Activated CD4-positive, CD25-positive, alpha-beta regulatory T cell treated with anti-CD3 and anti-CD28 coated beads, Interleukin-2, amount 50 U/mL, for 24 hours (primary cell): ENCODE results near the gene EIF1.
"Not testable (repeated sequence)": the region's sequence is repeated elsewhere in the genome, so short reads cannot be mapped to it uniquely, and the experiment has no call there.

Experiments
- ATAC-seq, 2 donors: fragments of 150-1000 bp; cut with Tn5 transposase; one replicate each; pipeline ENCODE4 v1.10.0; 2021; ENCODE audit warnings: mild to moderate bottlenecking in 1 of 2, moderate library complexity in 1 of 2

EIF1 gene

DNA sequence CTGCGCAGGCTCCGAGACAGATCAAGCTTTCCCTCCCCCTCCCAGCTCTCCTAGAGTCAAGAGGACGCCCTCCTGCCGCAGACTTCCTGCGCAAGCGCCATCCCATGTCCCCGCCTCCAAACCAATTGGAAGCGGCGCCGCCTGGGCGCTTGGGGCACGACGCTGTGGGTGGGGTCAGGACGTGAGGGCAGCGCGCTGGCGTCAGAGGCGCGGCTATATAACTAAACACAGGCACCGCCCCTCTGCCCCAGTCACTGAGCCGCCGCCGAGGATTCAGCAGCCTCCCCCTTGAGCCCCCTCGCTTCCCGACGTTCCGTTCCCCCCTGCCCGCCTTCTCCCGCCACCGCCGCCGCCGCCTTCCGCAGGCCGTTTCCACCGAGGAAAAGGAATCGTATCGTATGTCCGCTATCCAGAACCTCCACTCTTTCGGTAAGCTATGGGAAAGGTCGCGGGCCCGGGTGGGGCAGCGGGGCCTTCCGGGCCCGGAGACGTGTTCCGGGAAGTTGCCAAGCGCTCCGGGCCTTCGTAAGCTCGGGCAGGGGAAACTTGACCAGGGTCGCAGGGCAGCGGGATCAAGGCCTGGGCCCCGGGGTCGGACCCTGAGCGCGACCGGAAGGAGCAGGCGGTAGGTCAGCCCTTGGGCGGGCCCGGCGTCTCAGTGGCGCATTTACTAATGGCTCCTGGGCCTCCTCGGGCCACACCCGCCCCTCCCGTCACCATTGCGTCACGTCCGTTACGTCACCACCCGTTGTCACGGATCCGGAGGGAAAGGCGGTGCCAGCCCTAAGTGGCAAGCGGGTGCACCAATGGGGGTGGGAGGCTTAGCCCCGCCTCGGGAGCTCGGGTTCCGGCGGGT lies at the start of gene EIF1:
TSS of gene EIF1 (plus strand) at position 245 of the 856 bp plus-strand sequence. CDS start at position 399, 154 bp downstream.
- ATAC-seq = peak; percentile 73 to 79

DNA sequence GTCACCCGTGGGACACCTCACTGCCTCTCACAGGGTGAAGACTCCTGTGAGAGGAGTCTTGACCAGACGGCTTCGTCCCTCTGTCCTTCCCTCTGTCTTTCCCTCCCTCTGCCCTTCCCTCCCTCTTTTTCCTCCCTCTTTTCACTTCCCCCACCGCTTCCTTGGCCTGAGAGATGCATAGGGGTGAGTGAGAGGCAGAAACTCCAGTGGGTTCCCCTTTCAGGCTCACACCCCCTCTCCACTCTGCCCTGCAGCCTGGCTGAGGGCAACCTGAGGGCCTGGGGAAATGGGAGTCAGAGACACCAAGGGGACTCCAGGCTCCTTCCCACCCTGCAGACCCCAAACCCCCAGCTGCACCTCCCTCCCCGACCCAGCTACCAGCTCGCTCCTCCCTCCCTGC lies 49.7 kb upstream of the EIF1 start:
- ATAC-seq = no peak

DNA sequence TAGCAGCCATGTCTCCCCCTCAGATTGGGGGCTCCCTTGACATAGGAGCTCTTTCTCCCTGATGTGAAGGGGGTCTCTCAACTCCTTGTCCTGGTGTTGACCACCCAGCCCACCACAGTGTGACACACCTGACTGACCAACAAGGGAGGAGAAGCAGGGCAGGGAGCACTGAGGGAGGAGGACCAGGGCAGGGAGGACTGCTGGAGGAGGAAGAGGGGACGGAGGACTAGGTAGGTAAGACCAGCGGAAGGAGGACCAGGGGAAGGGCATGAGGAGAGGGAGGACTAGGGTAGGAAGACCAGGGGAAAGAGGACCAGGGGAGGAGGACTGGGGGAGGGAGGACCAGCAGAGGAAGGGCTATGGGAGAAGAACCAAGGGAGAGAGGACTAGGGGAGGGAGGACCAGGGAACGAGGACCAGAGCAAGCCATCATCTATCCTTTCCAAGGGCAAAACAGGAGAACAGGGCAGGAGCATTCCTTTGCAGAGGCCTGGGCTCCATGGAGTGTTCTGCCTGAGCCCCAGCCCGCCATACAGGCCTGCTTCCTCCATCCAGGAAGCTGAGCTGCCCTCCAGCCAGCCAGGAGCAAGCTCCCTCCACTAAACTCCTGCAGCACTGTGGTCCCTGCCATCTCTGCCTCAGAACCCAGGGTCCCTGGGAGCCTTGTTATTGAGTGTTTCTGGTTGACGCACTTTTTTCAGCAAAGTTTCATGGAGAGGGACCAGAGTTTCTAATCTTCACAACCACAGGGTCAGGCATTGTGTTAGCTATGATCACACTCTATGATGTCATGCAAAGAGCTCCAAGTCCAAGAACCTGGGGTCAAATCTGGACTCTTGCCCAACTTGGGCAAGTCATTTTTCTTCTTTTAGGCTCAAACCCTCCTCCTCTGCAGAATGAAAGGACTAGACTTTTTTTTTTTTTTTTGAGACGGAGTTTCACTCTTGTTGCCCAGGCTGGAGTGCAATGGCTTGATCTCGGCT lies 48.9 kb upstream of the EIF1 start:
- ATAC-seq = no peak

DNA sequence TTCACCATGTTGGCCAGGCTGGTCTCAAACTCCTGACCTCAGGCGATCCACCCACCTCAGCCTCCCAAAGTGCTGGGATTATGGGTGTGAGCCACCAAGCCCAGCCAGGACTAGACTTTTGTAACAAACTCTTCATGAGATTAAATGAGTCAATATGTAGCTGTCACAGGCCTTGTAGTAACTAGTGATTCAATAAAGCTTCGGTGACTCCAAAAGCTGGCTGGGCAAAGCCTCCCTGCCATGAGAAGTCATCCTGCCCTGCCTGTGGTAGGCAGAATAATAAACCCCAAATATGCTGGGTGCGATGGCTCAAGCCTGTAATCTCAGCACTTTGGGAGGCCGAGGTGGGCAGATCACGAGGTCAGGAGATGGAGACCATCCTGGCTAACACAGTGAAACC lies 48.1 kb upstream of the EIF1 start:
- ATAC-seq = not testable (repeated sequence)

DNA sequence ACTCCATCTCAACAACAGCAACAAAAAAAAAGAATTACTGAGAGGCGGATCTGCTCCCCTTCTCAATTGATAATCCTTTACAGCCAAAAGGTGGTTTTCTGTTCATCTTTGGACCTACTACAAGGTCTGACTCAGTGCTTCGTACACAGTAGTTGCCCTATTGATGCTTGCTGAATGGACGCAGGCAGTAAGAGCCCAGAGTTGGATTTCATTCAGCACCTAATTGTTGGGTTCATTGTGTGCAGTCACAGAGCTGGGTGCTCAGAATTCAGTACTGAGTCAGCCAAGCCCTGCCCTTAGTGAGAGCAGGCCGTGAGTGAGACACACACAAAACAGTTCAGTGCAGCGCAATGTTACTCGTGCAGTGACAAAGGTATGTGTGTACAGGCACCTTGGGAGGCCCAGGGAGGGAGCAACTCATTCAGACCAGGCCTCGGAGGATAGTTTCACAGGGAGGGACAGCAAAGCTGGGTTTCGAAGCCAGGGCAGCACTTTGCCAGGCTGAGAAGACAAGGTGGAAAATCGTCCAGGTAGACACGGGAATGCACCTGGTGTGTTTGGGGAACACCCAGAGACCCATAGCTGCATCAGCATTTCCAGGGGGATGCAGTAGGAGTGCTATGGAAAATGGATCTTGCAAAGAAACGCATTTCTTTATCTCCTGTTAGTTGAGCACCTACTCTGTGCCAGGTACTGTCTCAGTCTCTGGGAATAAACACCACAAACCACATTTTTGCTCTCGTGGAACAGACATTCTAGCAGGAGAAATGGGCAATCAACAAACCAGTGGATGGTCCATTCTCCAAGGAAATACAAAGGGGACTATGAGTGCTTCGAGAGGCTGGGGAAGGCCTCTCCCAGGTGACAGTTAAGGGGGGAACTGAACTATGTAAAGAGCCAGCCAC lies 46.2 kb upstream of the EIF1 start:
- ATAC-seq = no peak

DNA sequence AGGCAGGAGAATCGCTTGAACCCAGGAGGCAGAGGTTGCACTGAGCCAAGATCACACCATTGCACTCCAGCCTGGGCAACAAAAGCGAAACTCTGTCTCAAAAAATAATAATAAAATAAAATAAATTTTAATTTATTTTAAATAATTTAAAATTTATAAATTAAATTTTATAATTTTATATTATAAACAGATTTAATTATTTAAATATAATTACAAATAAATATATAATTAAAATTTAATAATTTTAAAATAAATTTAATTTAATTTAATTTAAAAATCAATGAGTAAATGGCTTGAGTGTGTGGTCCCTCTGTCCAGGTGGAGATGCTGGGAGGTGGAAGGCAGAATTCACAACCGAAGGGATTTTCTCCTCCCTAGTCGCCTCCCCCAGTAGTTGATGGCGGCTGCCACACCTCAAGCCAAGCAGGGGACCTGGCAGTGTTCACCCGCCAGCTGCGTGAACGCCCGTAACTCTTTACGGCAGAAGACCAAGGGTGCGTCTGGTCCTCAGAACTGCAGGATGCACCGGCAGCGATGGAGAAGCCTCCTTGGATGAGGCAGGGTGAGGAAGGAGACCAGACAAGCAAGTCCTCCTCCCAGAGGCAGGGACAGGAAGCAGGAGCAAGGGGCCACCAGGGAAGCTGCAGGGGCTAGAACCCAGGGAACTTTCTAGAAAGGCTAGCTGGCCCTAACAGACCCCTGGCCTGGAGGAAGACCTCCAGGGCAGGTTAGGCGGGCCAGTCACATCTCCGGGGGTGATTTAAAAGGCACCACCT lies 41.5 kb upstream of the EIF1 start:
- no peak for ATAC-seq

DNA sequence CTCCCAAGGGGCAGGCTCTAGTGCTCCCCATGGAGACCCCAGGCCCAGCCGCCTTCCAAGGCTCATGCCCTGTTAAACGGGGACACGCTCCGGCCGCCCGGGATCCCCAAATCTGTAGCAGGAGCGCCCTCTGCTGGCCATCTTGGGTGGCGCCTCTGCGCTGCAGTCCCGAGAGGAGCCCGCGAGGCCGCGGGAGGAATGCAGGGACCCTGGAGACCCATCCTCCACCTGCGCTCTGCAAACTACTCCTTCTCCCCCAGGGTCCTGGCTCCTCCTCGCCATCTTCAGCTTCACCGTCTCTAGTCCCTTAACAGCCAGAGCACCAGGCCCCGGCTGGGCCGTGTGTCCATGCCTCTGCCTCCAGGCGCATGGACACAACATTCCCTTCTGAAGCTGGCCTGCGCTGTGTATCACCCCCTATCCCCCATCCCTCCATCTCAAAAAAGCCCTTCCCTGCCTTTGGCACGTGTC lies 40.7 kb upstream of the EIF1 start:
- peak; percentile 77 to 80 for ATAC-seq

DNA sequence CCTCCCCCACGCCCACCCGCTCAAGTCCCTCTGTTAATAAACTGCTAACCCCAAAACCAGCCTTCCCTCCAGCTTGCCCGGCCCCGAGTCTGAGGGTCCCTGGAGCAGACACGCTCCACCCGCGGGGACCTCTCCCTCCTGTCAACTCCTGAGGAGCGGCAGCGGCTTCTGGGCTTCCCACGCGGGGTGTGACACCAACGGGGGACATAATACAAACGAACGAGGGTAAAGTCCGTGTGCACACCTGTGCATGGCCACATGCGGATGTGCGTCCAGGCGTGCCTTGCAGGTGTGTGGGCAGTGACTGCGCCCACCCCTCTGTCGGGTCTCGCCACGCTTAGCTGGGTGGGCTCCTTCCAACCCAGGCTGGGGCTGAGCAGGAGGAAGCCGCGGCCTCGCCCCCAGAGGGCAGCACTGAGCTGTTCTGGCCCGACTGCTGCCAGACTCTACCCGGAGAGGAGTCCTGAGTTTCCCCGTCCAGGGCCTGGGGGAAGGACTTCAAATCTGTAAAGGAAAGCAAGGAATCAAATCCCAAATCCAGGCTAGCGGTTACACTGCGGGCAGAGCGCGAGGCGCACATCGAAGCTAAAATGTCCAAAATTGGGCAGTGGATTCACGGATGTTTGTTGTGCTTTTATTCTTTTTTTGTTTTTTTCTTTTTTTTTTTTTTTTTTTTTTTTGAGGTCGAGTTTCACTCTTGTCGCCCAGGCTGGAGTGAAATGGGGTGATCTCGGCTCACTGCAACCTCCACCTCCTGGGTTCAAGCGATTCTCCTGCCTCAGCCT lies 40.1 kb upstream of the EIF1 start:
- peak; percentile 88 to 92 for ATAC-seq

DNA sequence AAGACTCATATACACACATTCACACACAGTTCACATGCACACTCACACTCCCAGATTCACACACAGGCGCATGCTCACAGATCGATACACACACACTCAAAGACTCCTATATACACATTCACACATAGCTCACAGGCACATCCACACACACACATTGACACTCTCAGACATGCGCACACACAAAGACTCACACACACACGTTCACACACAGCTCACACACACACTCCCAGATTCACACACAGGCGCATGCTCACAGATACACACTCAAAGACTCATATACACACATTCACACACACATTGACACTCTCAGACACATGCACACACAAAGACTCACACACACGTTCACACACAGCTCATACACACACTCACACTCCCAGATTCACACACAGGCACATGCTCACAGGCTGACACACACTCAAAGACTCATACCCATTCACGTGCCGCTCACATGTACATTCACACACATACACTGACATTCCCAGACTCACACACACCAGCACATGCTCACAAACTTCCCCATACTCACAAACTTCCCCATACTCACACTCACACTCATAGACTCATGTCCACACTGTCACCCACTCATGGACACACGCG lies 38.7 kb upstream of the EIF1 start:
- no peak for ATAC-seq

DNA sequence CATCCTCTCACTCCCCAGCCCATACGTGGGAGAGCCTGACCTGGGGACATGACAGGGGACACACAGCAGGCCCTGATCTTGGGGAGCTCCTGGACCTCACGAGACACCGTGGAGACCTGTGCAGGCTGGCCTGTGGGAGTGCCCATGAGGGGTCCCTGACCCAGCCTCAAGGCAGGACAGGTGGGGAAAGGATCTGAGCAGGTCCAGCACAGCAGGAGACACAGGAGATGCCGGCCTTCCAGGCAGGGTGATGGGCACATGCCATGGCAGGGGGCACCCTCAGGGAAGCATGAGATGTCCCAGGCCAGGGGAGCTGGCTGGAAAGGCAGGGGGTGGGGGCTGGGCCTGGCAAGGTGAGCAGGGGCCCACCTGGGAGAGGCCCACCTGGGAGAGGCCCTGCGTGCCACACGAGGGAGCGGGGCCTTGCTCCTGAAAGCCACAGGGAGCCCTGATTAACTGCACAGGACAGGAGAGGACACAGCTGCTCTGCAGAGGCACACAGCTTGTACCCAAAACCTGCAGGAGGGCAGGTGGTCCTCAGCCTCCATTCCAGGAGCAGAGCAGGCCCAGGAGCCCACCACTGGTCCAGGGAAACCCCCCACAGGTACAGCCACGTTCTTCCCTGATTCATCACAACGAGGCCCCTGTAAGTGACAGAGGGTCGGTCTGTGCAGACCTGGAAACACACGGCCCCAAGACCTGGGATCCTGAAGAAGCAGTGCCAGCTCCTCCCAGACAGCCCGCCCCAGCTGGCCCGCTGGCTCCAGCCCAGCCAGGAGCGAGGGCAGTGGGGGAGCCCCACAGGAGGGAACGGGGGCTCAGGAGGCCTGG lies 37.7 kb upstream of the EIF1 start:
- ATAC-seq = no peak

DNA sequence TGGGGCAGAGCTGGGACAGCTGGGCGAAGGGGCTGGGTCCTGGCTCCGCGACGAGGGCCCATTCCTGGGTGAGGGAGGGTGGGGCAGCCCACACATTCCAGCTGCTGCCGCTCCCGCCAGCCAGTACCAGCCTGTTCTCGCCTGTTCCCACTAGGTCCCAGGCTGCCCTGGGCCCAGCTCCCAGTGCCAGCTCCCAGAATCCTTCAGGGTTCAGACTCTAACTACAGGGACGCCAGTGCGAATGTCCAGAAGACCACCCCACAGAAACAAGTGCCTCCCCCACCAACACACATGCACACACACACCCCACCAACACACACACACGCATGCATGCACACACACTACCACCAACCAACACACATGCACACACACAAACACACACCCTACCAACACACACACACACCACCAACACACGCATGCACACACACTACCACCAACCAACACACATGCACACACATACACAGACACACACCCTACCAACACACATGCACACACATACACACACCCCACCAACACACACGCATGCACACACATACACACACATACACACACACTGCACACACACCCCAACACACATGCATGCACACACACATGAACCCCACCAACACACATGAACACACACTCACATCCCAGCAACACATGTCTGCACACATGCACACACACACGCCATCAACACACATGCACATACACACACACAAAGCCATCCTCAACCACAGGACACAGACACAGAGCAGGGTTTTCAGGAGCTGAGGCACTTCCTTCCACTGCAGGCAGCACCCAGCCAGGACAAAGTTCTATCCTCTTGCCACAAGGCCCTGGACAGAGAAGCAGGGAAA lies 36.8 kb upstream of the EIF1 start:
- no peak for ATAC-seq

DNA sequence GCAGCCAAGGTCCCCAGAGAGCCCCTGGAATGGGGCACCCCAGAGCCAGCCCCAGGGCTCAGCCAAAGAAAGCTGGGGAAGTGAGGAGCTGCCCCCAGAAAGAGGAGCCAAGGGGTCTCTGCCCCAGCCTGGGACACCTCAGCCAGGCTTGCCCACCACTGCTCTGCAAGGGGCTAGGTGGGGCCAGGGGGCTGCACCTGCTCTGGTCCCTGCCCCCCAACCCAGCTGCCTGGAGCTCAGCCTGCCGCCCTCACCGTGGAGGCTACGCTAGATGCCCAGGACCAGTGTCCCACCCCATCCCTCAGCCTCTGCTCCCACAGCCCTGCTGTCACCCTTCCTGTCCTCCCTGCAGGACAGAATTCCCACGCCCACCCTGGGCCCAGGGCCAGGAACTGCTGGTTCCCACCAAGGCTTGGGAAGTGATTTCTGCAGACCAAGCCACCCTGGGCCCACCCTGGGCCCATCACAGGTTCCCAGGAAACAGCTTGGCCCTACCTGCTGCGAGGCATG lies 36.2 kb upstream of the EIF1 start:
- ATAC-seq = no peak

DNA sequence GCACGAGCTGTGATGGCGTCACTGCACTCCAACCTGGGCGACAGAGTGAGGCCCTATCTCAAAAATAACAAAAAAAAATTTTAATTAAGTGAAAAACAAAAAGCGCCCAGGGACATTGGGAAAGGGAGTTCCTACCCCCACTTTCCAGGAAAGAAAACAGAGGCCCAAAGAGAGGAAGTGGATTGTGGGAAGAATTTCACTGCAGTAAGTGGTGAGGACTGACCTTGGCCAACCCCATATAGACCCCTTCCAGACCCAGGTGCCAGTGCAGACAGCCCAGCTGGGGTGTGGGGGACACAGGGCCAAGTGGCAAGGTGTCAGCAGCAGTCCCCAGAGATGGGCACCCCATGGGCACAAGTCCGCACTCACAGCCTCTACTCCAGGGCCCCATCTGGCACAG lies 35.3 kb upstream of the EIF1 start:
- no peak for ATAC-seq

DNA sequence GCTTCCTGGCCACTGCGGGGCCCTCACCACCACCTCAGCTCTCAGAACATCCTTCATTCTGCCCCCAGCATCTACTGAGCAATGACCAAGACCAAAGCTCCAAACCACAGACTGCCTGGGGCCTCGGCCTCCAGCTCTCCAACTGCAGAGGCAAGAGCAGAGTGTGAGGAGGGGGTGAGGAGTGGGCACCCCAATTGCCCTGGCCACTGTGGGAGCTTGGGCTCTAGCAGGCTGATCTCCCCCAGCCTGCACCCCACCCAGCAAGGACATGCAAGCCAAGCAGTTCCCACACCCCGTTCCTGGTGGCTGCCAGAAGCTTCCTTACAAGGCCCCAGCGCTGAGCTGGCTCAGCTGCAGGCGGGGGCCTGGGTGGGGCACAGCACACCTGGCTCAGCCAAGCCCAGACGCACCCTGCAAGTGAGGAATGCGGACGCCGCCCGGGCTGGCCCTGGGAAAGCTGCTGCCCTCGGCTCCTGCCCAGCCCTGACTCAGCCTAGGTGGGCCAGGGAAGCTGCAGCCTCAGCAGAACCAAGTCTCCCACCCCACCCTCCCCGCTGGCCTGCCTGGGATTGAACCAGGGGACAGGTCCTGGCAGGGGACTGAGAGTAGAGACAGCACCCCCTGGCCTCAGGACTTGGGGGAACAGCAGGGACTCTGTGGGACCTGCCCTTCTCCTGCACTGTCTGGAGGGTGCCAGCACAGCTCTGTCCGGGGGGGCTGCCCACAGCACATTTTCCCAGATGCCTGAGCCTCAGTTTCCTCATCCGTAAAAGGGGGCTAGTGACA lies 34.6 kb upstream of the EIF1 start:
- ATAC-seq = no peak

DNA sequence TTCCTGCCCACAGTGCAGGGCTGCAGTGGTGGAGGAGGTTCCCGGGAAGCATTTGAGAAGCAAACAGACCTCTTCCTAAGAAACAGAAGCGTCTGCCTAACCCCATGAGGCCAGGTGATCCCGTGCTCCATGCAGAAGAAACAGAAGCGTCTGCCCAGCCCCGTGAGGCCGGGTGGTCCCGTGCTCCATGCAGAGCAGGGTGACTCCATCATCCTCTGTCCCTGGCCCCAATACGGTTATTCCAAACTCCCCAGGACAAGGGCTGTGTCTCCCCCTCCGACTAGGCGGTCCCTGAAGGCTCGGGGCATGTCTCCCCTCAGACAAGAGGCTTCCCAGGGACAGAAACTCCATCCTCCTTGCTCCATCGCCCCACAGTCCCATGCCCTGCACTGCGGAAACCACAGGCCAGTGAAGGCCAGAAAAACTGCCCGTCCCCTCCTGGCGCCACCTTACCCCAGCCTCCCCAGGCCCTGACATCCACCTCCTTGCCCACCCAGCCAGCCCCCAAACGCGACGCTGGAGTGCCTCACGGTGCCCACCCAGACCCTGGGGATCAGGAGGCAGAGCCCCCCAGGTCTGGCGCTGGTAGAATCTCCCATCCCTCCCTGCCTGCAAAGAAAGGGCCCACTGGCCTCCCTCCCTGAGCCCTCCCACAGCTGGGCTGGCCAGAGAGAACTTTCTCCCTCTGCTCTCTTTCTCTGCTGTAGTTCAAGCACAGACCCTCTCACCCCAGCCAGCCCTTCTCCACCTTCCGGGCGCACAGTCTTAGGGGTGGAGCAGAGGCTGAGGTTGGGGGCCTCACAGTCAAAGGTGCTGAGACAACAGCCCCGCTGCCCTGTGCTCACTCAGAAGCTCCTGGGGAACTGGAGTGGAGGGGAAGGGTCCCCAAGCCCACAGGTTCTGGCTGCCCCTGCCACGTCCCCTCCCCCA lies 33.7 kb upstream of the EIF1 start:
- ATAC-seq = no peak

DNA sequence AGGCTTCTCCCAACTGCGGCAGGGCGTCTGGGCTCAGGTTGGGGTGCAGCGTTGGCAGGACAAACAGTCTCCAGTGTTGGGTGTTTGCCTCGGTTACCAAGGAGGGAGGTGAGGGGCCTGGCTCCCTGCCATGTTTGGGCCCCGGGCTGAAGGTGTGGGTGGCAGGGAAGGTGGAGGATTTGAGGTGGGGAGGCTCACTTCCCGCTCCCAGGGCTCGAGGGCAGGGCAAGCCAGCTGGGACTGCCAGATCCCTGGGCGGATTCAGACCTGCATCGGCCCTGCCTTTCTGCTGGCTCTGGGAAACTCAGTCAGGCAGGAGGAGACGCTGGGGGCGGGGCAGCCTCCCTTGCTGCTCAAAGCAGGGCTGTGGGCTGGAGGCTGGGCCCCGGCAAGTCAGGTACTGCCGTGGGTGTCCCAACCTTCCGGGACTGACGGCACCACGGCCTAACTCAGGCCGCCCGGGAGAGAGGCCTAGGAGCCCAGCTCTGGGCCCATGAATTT lies 33.0 kb upstream of the EIF1 start:
- ATAC-seq = no peak
